Natural killer cell treated with Interleukin-12 subunit alpha and Interleukin-12 subunit beta and Interleukin-15 and Interleukin-18, amount 100 ng/mL, for 72 hours (primary cell): Measurements from ENCODE around the gene UBE2J1. TPM values are rescaled to one million over a fixed set of nuclear protein-coding genes. Genes with fewer than 3 reads are reported as not detected.

Experiments used
- ATAC-seq, 2 donors: fragments of 150-1000 bp; cut with Tn5 transposase in 1 of 2; sonication (Bioruptor Pico), chemical (Tn5 transposase) in 1 of 2; 2 replicates each; pipeline ENCODE4 v1.10.0; 2021
- DNase-seq: peaks from one replicate; pipeline ENCODE4 v3.0.0; 2022; ENCODE audit warnings: low spot score
- H3K27ac Mint-ChIP-seq, 2 donors: 1 replicate in 1 of 2; 2 replicates in 1 of 2; pipeline ENCODE4 v1.8.0; 2022; ENCODE audit warnings: mixed read lengths in 2 of 2, mild to moderate bottlenecking in 1 of 2, moderate library complexity in 1 of 2
- H3K27me3 Mint-ChIP-seq, 2 donors: 1 replicate in 1 of 2; 2 replicates in 1 of 2; pipeline ENCODE4 v1.8.0; 2022; ENCODE audit warnings: mixed read lengths in 2 of 2
- H3K36me3 Mint-ChIP-seq: one replicate; pipeline ENCODE4 v1.8.0; 2022; ENCODE audit warnings: mixed read lengths
- H3K4me1 Mint-ChIP-seq, 2 donors: 1 replicate in 1 of 2; 2 replicates in 1 of 2; pipeline ENCODE4 v1.8.0; 2022; ENCODE audit warnings: low read depth in 2 of 2, mixed read lengths in 2 of 2, mild to moderate bottlenecking in 1 of 2
- H3K4me3 Mint-ChIP-seq: one replicate; pipeline ENCODE4 v1.8.0; 2022; ENCODE audit warnings: mixed read lengths
- H3K9me3 Mint-ChIP-seq: 2 replicates; pipeline ENCODE4 v1.8.0; 2022; ENCODE audit warnings: mixed read lengths
- total RNA-seq, 2 donors: library from RNA; stranded (reverse); gene quantifications; one replicate each; pipeline ENCODE4 v1.2.3, GENCODE V29; 2022

UBE2J1 gene
- total RNA-seq, 2 donors from 2014 or later, result 31.1 to 35.0 TPM

- Mint-ChIP-seq H3K36me3 (no peaks in the 10 kb centered on the region), H3K9me3 (no peaks in the 10 kb centered on the region), H3K4me3 (no peak overlapping the region), H3K4me1 (no peaks in the 10 kb centered on the region), H3K27ac (no peak overlapping the region), H3K27me3 (no peaks in the 10 kb centered on the region)
- no peak for ATAC-seq
- no peak for DNase-seq
Measured at GRCh38 chr6:89284963-89285735, 67.4 kb downstream of the UBE2J1 start.

- no peaks in the 10 kb centered on the region for H3K4me1 Mint-ChIP-seq
- no peak overlapping the region for H3K4me3 Mint-ChIP-seq
- ATAC-seq (no peak), DNase-seq (no peak)
- no peaks in the 10 kb centered on the region for H3K36me3 Mint-ChIP-seq
- no peak overlapping the region for H3K27ac Mint-ChIP-seq
- no peaks in the 10 kb centered on the region for H3K27me3 Mint-ChIP-seq
- H3K9me3 Mint-ChIP-seq, result no peaks in the 10 kb centered on the region
Measured at GRCh38 chr6:89284081-89284480, 68.4 kb downstream of the UBE2J1 start.

- Mint-ChIP-seq H3K4me1 (no peaks in the 10 kb centered on the region), H3K4me3 (no peak overlapping the region), H3K27me3 (no peaks in the 10 kb centered on the region), H3K9me3 (no peaks in the 10 kb centered on the region), H3K27ac (no peak overlapping the region), H3K36me3 (no peaks in the 10 kb centered on the region)
- DNase-seq (no peak), ATAC-seq (no peak)
Measured at GRCh38 chr6:89282749-89283148, 69.8 kb downstream of the UBE2J1 start.

- Mint-ChIP-seq H3K36me3 (no peaks in the 10 kb centered on the region), H3K9me3 (no peaks in the 10 kb centered on the region), H3K4me3 (no peak overlapping the region), H3K27me3 (peaks cover 0 to 5% of the 10 kb centered on the region in 2 donors), H3K27ac (no peak overlapping the region), H3K4me1 (no peaks in the 10 kb centered on the region)
- ATAC-seq (peak; percentile 68 to 71), DNase-seq (no peak)
Measured at GRCh38 chr6:89281779-89282246, 70.7 kb downstream of the UBE2J1 start.

- Mint-ChIP-seq H3K4me3 (no peak overlapping the region), H3K27me3 (peaks cover 0 to 5% of the 10 kb centered on the region in 2 donors), H3K36me3 (no peaks in the 10 kb centered on the region), H3K4me1 (no peaks in the 10 kb centered on the region), H3K27ac (no peak overlapping the region), H3K9me3 (no peaks in the 10 kb centered on the region)
- ATAC-seq, result peak in 1 of 2 donors; percentile 45
- no peak for DNase-seq
Measured at GRCh38 chr6:89278956-89279355, 73.6 kb downstream of the UBE2J1 start.

Other genes with a start within 250 kb of the UBE2J1 start
- under 1 TPM; 0.14 to 0.17 TPM for gene SRSF12, start 234.7 kb downstream of the UBE2J1 start, total RNA-seq
- 1 to 10 TPM; 3.8 to 6.2 TPM for gene PM20D2, start 206.7 kb downstream of the UBE2J1 start, total RNA-seq
- not detected for gene GABRR1, start 135.4 kb downstream of the UBE2J1 start, total RNA-seq
- gene GABRR2, start 37.4 kb downstream of the UBE2J1 start, total RNA-seq, result 1 to 10 TPM; 1.0 to 1.9 TPM
- 1 to 10 TPM in 1 of 2 donors, under 1 TPM in 1; 0.98 to 1.3 TPM for gene RRAGD, start 59.6 kb upstream of the UBE2J1 start, total RNA-seq
- gene ANKRD6, start 80.4 kb upstream of the UBE2J1 start, total RNA-seq, result 1 to 10 TPM; 1.6 to 3.2 TPM